ENCODE data around the gene ASIC3. TPM values are rescaled to one million over a fixed set of nuclear protein-coding genes. Genes with fewer than 3 reads are reported as not detected.

ASIC3 gene
- total and polyA plus RNA-seq, 2 of the 4 experiments (the other 2 are of a cell fraction): 0.74 TPM; not detected in 1

DNA sequence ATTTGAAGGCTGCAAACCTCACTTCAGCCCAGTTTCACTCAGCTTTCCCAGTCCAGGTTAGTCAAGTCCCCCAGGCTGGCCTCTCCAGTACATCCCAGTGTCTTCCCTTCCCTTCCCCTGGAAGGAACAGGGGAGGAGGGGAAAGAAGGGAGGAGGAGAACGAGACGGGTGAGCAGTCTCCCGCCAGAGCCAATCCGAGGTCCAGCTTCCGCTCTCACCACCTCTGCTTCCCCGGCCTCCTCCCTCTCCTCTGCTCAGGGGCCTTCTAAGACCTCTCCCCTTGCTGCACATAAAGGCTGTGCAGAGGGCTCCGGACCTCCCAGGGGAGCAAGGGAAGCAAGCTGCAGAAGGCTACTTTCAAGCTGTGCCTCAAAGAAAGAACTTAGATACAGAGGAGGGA lies 28.1 kb upstream of the ASIC3 start:
- Histone ChIP-seq H3K4ac (ENCODE audit: low read depth, low read length) (no peak overlapping the region), H3K9me1 (ENCODE audit: insufficient read depth, low read length) (no peaks in the 10 kb centered on the region)
- no peak; the same call in 1 of the 2 replicates for ATAC-seq (ENCODE audit: low read depth)

More for the DNA sequence above, 28.1 kb upstream of the ASIC3 start:
- Histone ChIP-seq H4K20me1 (ENCODE audit: insufficient read depth, low read length) (no peaks in the 10 kb centered on the region), H2AK5ac (ENCODE audit: low read depth, low read length) (no peak overlapping the region), H3K56ac (ENCODE audit: extremely low read depth, insufficient read depth, low read length) (no peak overlapping the region), H3K18ac (ENCODE audit: low read depth, low read length) (no peak overlapping the region), H3K23ac (ENCODE audit: low read depth, low read length) (no peak overlapping the region), H2BK5ac (ENCODE audit: low read depth, low read length, poor library complexity, severe bottlenecking) (no peak overlapping the region), H4K91ac (ENCODE audit: insufficient read depth, low read depth, low read length) (no peak overlapping the region), H3K79me1 (ENCODE audit: low read depth in 1 of 2, low read length in 2 of 2) (no peaks in the 10 kb centered on the region), H3K27ac (ENCODE audit: insufficient read depth, low read length) (no peak overlapping the region), H3K9me3 (ENCODE audit: control insufficient read depth, insufficient read depth, low read length) (no peaks in the 10 kb centered on the region), H3K14ac (replicated peaks; ENCODE audit: low read depth, low read length) (no peak overlapping the region), H2BK20ac (ENCODE audit: low read depth, low read length) (no peak overlapping the region), H3K9ac (ENCODE audit: low read depth, low read length) (no peak overlapping the region), H3K4me3 (ENCODE audit: insufficient read depth, low read depth, low read length) (no peak overlapping the region), H3K4me1 (ENCODE audit: control insufficient read depth, insufficient read depth, low read length) (peaks cover 3% of the 10 kb centered on the region; the same call in 1 of the 2 replicates), H4K5ac (ENCODE audit: low read depth, low read length) (no peak overlapping the region), H2BK15ac (ENCODE audit: low read depth, low read length) (no peak overlapping the region), H4K8ac (ENCODE audit: low read depth in 2 of 2, low read length in 2 of 2) (no peak overlapping the region), H2AFZ (replicated peaks; ENCODE audit: low read length, poor library complexity) (peak overlapping the region; percentile 41), H2BK120ac (ENCODE audit: low read depth, low read length) (no peak overlapping the region), H2AK9ac (replicated peaks; ENCODE audit: low read depth, low read length, poor library complexity) (no peak overlapping the region), H3K4me2 (ENCODE audit: low read depth, low read length) (no peak overlapping the region), H3K27me3 (ENCODE audit: control insufficient read depth, insufficient read depth, low read length) (peaks cover 61% of the 10 kb centered on the region), H3K36me3 (ENCODE audit: control insufficient read depth, insufficient read depth, low read length) (no peaks in the 10 kb centered on the region)
- TF ChIP-seq, protein P1, sequence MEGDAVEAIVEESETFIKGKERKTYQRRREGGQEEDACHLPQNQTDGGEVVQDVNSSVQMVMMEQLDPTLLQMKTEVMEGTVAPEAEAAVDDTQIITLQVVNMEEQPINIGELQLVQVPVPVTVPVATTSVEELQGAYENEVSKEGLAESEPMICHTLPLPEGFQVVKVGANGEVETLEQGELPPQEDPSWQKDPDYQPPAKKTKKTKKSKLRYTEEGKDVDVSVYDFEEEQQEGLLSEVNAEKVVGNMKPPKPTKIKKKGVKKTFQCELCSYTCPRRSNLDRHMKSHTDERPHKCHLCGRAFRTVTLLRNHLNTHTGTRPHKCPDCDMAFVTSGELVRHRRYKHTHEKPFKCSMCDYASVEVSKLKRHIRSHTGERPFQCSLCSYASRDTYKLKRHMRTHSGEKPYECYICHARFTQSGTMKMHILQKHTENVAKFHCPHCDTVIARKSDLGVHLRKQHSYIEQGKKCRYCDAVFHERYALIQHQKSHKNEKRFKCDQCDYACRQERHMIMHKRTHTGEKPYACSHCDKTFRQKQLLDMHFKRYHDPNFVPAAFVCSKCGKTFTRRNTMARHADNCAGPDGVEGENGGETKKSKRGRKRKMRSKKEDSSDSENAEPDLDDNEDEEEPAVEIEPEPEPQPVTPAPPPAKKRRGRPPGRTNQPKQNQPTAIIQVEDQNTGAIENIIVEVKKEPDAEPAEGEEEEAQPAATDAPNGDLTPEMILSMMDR (conservative IDR thresholded peaks at IDR 0.05; ENCODE audit: low read depth, low read length): no peak
- no peak for TF ChIP-seq POLR2A (IDR thresholded peaks at IDR 0.05; ENCODE audit: low read depth, low read length)
- TF ChIP-seq MAZ (IDR thresholded peaks at IDR 0.05; ENCODE audit: borderline replicate concordance, low read depth, low read length): no peak
- no peak for TF ChIP-seq USF2 (IDR thresholded peaks at IDR 0.05; ENCODE audit: low read depth, low read length)
- dilution Hi-C loops (cut with HindIII; ENCODE audit: low sequenced_read_pairs, unreplicated experiment): no loop called here
- DNase-seq: no peak
- POLR2A ChIA-PET (ENCODE audit: unreplicated experiment): no interaction called here
- CTCF ChIA-PET: no interaction called here
- in situ Hi-C loops (cut with MboI; ENCODE audit: low sequenced_read_pairs): loop anchor here (5.0 kb wide), 1 partner anchor 92 kb away; no protein-coding TSS in a partner anchor
- intact Hi-C loops (cut with micrococcal nuclease): no loop called here
- no TSS peak for BruUV-seq (replicated peaks)
- WGBS, 2 experiments (ENCODE audit: extremely low coverage in 2 of 2, insufficient read length in 1 of 2): no CpG with 5 or more reads among the region's 7 CpGs

Data from IMR-90 (cell line).